ENCODE measurements around the gene RASAL2.

Gene RASAL2

DNA sequence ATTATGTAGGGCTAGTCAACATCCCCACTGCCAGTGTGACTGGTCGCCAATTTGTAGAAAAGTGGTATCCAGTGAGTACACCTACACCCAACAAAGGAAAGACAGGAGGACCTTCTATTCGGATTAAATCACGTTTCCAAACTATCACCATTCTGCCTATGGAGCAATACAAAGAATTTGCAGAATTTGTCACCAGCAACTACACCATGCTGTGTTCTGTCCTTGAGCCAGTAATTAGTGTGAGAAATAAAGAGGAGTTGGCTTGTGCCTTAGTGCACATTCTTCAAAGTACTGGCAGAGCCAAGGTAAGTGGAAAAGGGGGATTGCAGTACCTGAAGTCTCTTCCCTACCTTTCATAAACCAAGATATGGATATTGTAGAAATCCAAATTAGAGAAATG lies 349.0 kb downstream of the RASAL2 start:
- Histone ChIP-seq H3K9me3 (ENCODE audit: low read length) (no peaks in the 10 kb centered on the region), H3K27me3 (ENCODE audit: control insufficient read depth in 1 of 2, insufficient read depth in 2 of 2, low read length in 2 of 2) (no peaks in the 10 kb centered on the region), H3K4me1 (ENCODE audit: insufficient read depth, low read length) (no peaks in the 10 kb centered on the region), H3K9ac (ENCODE audit: low read length) (no peak overlapping the region), H3K36me3 (ENCODE audit: insufficient read depth, low read length) (peaks cover 9% of the 10 kb centered on the region), H3K4me3 (ENCODE audit: low read depth in 1 of 2, low read length in 2 of 2) (no peak overlapping the region), H3K27ac (ENCODE audit: low read depth, low read length) (no peak overlapping the region)

DNA sequence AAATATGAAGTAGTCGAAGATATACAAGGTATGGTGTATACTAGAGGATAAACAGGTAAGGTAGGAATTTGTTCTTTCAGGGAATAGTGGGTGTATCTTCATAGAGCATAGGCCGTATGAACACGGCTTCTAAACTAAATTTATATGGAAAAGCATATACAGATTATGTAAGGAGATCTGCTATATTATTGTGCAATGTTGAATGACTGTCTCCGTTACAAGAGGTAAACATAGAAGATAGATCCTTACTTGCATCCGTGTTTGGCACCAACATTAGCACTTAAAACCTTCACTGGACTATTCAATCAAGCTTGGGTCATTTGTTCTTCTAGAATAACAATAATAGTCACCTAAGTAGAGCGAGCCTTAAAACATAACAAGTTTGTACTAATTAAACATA lies 357.0 kb downstream of the RASAL2 start:
- H3K27me3 ChIP-seq (ENCODE audit: control insufficient read depth in 1 of 2, insufficient read depth in 2 of 2, low read length in 2 of 2) = no peaks in the 10 kb centered on the region
- H3K27ac ChIP-seq (ENCODE audit: low read depth, low read length) = no peak overlapping the region
- no peaks in the 10 kb centered on the region for H3K36me3 ChIP-seq (ENCODE audit: insufficient read depth, low read length)
- no peaks in the 10 kb centered on the region for H3K9me3 ChIP-seq (ENCODE audit: low read length)
- no peaks in the 10 kb centered on the region for H3K4me1 ChIP-seq (ENCODE audit: insufficient read depth, low read length)
- no peak overlapping the region for H3K4me3 ChIP-seq (ENCODE audit: low read depth in 1 of 2, low read length in 2 of 2)
- no peak overlapping the region for H3K9ac ChIP-seq (ENCODE audit: low read length)

DNA sequence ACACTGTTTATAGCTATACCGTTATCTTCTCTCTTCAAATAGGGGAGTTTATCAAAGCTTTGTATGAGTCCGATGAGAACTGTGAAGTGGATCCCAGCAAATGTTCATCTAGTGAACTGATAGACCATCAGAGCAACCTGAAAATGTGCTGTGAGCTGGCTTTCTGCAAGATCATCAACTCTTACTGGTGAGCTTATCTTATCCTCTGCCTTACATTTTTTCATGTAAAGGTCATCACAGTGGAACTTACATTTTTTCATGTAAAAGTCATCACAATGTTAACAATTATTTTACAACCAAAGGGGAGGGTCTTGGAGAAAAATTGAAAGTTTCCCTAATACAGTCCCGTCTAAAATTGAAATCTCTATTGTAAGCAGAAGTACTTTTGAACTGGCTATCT lies 357.6 kb downstream of the RASAL2 start:
- Histone ChIP-seq H3K36me3 (ENCODE audit: insufficient read depth, low read length) (no peaks in the 10 kb centered on the region), H3K27me3 (ENCODE audit: control insufficient read depth in 1 of 2, insufficient read depth in 2 of 2, low read length in 2 of 2) (no peaks in the 10 kb centered on the region), H3K9ac (ENCODE audit: low read length) (no peak overlapping the region), H3K4me3 (ENCODE audit: low read depth in 1 of 2, low read length in 2 of 2) (no peak overlapping the region), H3K4me1 (ENCODE audit: insufficient read depth, low read length) (no peaks in the 10 kb centered on the region), H3K9me3 (ENCODE audit: low read length) (no peaks in the 10 kb centered on the region), H3K27ac (ENCODE audit: low read depth, low read length) (no peak overlapping the region)

GRCh38 chr1:178452013-178452412 lies 358.1 kb downstream of the RASAL2 start:
- Histone ChIP-seq H3K27ac (ENCODE audit: low read depth, low read length) (no peak overlapping the region), H3K9me3 (ENCODE audit: low read length) (no peaks in the 10 kb centered on the region), H3K9ac (ENCODE audit: low read length) (no peak overlapping the region), H3K4me3 (ENCODE audit: low read depth in 1 of 2, low read length in 2 of 2) (no peak overlapping the region), H3K36me3 (ENCODE audit: insufficient read depth, low read length) (no peaks in the 10 kb centered on the region), H3K27me3 (ENCODE audit: control insufficient read depth in 1 of 2, insufficient read depth in 2 of 2, low read length in 2 of 2) (no peaks in the 10 kb centered on the region), H3K4me1 (ENCODE audit: insufficient read depth, low read length) (no peaks in the 10 kb centered on the region)

DNA sequence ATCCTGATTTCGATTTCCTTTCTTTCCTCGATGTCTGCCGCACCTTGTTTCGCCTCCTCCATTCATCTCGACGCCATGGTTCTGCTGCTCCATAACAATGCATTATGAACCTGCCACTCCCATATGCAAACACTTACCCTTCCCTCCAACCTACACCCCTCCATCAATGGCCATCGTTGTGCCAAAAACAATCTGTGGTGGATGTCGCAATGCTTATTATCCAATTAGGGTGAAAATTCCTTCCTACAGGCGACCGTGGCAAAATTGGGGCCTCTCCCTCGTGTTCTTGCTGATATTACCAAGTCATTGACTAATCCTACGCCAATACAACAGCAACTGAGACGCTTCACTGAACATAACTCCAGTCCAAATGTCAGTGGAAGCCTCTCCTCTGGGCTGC lies 362.6 kb downstream of the RASAL2 start:
- Histone ChIP-seq H3K9me3 (ENCODE audit: low read length) (no peaks in the 10 kb centered on the region), H3K4me3 (ENCODE audit: low read depth in 1 of 2, low read length in 2 of 2) (no peak overlapping the region), H3K36me3 (ENCODE audit: insufficient read depth, low read length) (no peaks in the 10 kb centered on the region), H3K9ac (ENCODE audit: low read length) (no peak overlapping the region), H3K27ac (ENCODE audit: low read depth, low read length) (no peak overlapping the region), H3K4me1 (ENCODE audit: insufficient read depth, low read length) (no peaks in the 10 kb centered on the region), H3K27me3 (ENCODE audit: control insufficient read depth in 1 of 2, insufficient read depth in 2 of 2, low read length in 2 of 2) (no peaks in the 10 kb centered on the region)

GRCh38 chr1:178457651-178458050 lies 363.7 kb downstream of the RASAL2 start:
- Histone ChIP-seq H3K9me3 (ENCODE audit: low read length) (no peaks in the 10 kb centered on the region), H3K36me3 (ENCODE audit: insufficient read depth, low read length) (no peaks in the 10 kb centered on the region), H3K4me1 (ENCODE audit: insufficient read depth, low read length) (no peaks in the 10 kb centered on the region), H3K27me3 (ENCODE audit: control insufficient read depth in 1 of 2, insufficient read depth in 2 of 2, low read length in 2 of 2) (no peaks in the 10 kb centered on the region), H3K9ac (ENCODE audit: low read length) (no peak overlapping the region), H3K4me3 (ENCODE audit: low read depth in 1 of 2, low read length in 2 of 2) (no peak overlapping the region), H3K27ac (ENCODE audit: low read depth, low read length) (no peak overlapping the region)

DNA sequence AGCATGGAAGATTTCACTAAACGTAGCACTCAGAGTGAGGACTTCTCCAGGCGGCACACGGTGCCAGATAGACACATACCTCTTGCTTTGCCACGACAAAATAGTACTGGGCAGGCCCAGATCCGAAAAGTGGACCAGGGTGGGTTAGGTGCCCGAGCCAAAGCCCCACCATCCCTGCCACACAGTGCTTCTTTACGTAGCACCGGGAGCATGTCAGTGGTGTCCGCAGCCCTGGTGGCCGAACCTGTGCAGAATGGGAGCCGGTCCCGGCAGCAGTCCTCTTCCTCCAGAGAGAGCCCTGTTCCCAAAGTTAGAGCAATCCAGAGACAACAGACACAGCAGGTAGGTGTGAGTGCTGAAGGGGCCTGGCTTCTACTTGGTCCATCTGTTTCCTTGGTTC lies 364.3 kb downstream of the RASAL2 start:
- no peak overlapping the region for H3K27ac ChIP-seq (ENCODE audit: low read depth, low read length)
- no peaks in the 10 kb centered on the region for H3K4me1 ChIP-seq (ENCODE audit: insufficient read depth, low read length)
- no peaks in the 10 kb centered on the region for H3K27me3 ChIP-seq (ENCODE audit: control insufficient read depth in 1 of 2, insufficient read depth in 2 of 2, low read length in 2 of 2)
- H3K36me3 ChIP-seq (ENCODE audit: insufficient read depth, low read length) = no peaks in the 10 kb centered on the region
- no peak overlapping the region for H3K4me3 ChIP-seq (ENCODE audit: low read depth in 1 of 2, low read length in 2 of 2)
- no peaks in the 10 kb centered on the region for H3K9me3 ChIP-seq (ENCODE audit: low read length)
- H3K9ac ChIP-seq (ENCODE audit: low read length) = no peak overlapping the region

DNA sequence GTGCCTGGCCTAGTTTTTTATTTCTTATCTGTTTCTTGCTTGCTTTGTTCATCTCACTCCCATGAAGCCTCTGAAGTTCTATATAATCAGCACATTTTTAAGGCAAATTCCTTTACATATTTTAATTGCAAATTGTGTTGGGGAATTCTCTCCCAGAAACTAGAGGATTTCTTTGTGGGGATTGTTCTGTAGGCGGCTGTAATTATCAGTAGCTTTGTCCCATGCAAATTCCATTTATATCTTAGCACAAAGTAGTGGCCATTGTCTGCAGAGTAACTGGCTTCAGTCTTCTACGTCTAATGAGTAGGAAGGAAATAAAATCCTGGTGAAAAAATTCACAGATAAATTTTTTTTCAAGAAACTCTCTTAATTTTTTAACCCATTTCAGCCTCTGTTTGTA lies 367.2 kb downstream of the RASAL2 start:
- H3K27ac ChIP-seq (ENCODE audit: low read depth, low read length) = no peak overlapping the region
- no peaks in the 10 kb centered on the region for H3K9me3 ChIP-seq (ENCODE audit: low read length)
- no peak overlapping the region for H3K4me3 ChIP-seq (ENCODE audit: low read depth in 1 of 2, low read length in 2 of 2)
- no peaks in the 10 kb centered on the region for H3K36me3 ChIP-seq (ENCODE audit: insufficient read depth, low read length)
- H3K9ac ChIP-seq (ENCODE audit: low read length) = no peak overlapping the region
- H3K4me1 ChIP-seq (ENCODE audit: insufficient read depth, low read length) = no peaks in the 10 kb centered on the region
- H3K27me3 ChIP-seq (ENCODE audit: control insufficient read depth in 1 of 2, insufficient read depth in 2 of 2, low read length in 2 of 2) = no peaks in the 10 kb centered on the region

DNA sequence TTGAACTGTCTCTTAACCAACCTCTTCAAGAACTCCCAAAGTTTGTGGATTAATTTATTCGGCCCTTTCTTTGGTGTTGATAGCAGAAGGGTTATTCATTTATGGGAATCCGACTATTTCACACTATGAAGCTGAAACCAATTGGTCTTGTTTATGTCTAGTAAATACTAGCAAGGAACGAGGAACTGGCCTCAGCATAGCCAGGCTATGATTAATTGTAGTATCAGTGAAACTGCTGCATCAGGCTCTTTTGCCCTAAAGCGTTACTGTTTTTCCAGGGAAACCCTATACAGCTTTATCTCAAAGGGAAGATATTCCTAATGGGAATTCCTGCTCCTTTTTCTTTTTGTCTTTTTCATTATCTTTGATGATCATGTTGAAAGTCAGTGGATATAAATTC lies 367.8 kb downstream of the RASAL2 start:
- Histone ChIP-seq H3K4me1 (ENCODE audit: insufficient read depth, low read length) (no peaks in the 10 kb centered on the region), H3K4me3 (ENCODE audit: low read depth in 1 of 2, low read length in 2 of 2) (no peak overlapping the region), H3K9me3 (ENCODE audit: low read length) (no peaks in the 10 kb centered on the region), H3K36me3 (ENCODE audit: insufficient read depth, low read length) (peaks cover 5% of the 10 kb centered on the region), H3K27ac (ENCODE audit: low read depth, low read length) (no peak overlapping the region), H3K27me3 (ENCODE audit: control insufficient read depth in 1 of 2, insufficient read depth in 2 of 2, low read length in 2 of 2) (no peaks in the 10 kb centered on the region), H3K9ac (ENCODE audit: low read length) (no peak overlapping the region)

DNA sequence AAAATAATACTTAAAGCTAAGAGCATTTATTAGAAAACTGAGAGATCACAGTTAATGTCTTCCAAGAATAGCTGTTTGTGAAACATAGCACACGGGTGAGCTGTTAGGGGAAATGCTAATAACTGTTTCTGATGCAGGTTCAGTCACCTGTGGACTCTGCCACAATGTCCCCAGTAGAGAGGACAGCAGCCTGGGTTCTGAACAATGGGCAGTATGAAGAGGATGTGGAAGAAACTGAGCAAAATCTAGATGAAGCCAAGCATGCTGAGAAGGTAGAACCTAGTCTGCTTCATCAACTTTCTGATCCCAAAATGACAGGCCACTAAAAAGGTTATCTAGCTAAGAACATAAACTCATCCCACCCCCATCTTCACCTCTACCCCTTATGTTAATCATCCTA lies 370.2 kb downstream of the RASAL2 start:
- H3K36me3 ChIP-seq (ENCODE audit: insufficient read depth, low read length) = peaks cover 24% of the 10 kb centered on the region
- no peaks in the 10 kb centered on the region for H3K27me3 ChIP-seq (ENCODE audit: control insufficient read depth in 1 of 2, insufficient read depth in 2 of 2, low read length in 2 of 2)
- H3K4me3 ChIP-seq (ENCODE audit: low read depth in 1 of 2, low read length in 2 of 2) = no peak overlapping the region
- H3K4me1 ChIP-seq (ENCODE audit: insufficient read depth, low read length) = no peaks in the 10 kb centered on the region
- H3K9ac ChIP-seq (ENCODE audit: low read length) = no peak overlapping the region
- no peak overlapping the region for H3K27ac ChIP-seq (ENCODE audit: low read depth, low read length)
- H3K9me3 ChIP-seq (ENCODE audit: low read length) = no peaks in the 10 kb centered on the region

- Histone ChIP-seq H3K9ac (ENCODE audit: low read length) (no peak overlapping the region), H3K27ac (ENCODE audit: low read depth, low read length) (no peak overlapping the region), H3K36me3 (ENCODE audit: insufficient read depth, low read length) (peaks cover 24% of the 10 kb centered on the region), H3K27me3 (ENCODE audit: control insufficient read depth in 1 of 2, insufficient read depth in 2 of 2, low read length in 2 of 2) (no peaks in the 10 kb centered on the region), H3K4me1 (ENCODE audit: insufficient read depth, low read length) (no peaks in the 10 kb centered on the region), H3K9me3 (ENCODE audit: low read length) (no peaks in the 10 kb centered on the region), H3K4me3 (ENCODE audit: low read depth in 1 of 2, low read length in 2 of 2) (no peak overlapping the region)
Observed at GRCh38 chr1:178464566-178464965, 370.7 kb downstream of the RASAL2 start.

DNA sequence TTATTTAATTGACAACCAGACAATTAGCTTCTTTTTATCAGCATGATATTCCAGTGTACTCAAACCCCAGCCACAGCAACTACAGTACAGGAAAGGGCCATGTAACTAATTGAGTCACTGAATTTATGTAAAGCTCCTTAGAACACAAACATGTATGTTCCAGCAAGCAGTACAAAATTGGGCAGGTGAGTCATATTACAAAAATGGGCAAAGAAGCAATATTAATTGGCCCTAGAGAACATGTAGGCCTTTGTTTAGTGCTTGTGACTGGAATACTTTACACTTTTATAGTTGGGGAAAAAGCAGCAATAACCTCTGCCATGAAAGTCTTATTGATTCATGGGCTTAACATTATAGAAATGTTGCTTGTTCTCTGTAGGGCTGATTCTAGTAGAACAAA lies 371.1 kb downstream of the RASAL2 start:
- Histone ChIP-seq H3K36me3 (ENCODE audit: insufficient read depth, low read length) (peaks cover 24% of the 10 kb centered on the region), H3K9ac (ENCODE audit: low read length) (no peak overlapping the region), H3K27me3 (ENCODE audit: control insufficient read depth in 1 of 2, insufficient read depth in 2 of 2, low read length in 2 of 2) (no peaks in the 10 kb centered on the region)

More for the DNA sequence above, 371.1 kb downstream of the RASAL2 start:
- H3K4me3 ChIP-seq (ENCODE audit: low read depth in 1 of 2, low read length in 2 of 2) = no peak overlapping the region
- no peaks in the 10 kb centered on the region for H3K4me1 ChIP-seq (ENCODE audit: insufficient read depth, low read length)
- H3K9me3 ChIP-seq (ENCODE audit: low read length) = no peaks in the 10 kb centered on the region
- no peak overlapping the region for H3K27ac ChIP-seq (ENCODE audit: low read depth, low read length)

Data from muscle layer of colon (tissue), 2 donors.